ENCODE data around the gene SEMA3B.
"Not testable (repeated sequence)": the region's sequence is repeated elsewhere in the genome, so short reads cannot be mapped to it uniquely, and the experiment has no call there.

The SEMA3B gene

DNA sequence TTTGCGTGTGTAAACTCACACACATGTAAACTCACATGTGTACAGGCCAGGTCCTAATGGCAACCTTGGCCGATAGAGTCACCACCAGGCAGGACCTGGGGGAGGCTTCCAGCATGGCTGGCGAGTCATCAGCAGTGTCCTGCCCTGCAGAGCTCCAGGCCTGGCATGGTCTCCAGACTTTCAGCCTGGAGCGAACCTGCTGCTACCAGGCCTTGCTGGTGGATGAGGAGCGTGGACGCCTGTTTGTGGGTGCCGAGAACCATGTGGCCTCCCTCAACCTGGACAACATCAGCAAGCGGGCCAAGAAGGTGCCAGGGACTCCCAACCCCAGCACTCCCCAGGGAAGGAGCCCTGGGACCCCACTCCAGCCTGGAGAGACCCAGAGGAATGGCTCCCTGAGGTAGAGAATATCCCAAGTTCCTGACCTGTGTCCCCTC is 1.0 kb downstream of the SEMA3B start:
- DNase-seq (ENCODE audit: insufficient read length, low spot score) (no peak), FAIRE-seq (no peak)
- TF ChIP-seq, protein P1, sequence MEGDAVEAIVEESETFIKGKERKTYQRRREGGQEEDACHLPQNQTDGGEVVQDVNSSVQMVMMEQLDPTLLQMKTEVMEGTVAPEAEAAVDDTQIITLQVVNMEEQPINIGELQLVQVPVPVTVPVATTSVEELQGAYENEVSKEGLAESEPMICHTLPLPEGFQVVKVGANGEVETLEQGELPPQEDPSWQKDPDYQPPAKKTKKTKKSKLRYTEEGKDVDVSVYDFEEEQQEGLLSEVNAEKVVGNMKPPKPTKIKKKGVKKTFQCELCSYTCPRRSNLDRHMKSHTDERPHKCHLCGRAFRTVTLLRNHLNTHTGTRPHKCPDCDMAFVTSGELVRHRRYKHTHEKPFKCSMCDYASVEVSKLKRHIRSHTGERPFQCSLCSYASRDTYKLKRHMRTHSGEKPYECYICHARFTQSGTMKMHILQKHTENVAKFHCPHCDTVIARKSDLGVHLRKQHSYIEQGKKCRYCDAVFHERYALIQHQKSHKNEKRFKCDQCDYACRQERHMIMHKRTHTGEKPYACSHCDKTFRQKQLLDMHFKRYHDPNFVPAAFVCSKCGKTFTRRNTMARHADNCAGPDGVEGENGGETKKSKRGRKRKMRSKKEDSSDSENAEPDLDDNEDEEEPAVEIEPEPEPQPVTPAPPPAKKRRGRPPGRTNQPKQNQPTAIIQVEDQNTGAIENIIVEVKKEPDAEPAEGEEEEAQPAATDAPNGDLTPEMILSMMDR (IDR thresholded peaks at IDR 0.05; ENCODE audit: insufficient read depth, missing control alignments): no peak

GRCh38 chr3:50270422-50271224 is 1.7 kb downstream of the SEMA3B start:
- TF ChIP-seq, protein P1 (IDR thresholded peaks at IDR 0.05; ENCODE audit: insufficient read depth, missing control alignments): no peak
- FAIRE-seq (no peak), DNase-seq (ENCODE audit: insufficient read length, low spot score) (no peak)

DNA sequence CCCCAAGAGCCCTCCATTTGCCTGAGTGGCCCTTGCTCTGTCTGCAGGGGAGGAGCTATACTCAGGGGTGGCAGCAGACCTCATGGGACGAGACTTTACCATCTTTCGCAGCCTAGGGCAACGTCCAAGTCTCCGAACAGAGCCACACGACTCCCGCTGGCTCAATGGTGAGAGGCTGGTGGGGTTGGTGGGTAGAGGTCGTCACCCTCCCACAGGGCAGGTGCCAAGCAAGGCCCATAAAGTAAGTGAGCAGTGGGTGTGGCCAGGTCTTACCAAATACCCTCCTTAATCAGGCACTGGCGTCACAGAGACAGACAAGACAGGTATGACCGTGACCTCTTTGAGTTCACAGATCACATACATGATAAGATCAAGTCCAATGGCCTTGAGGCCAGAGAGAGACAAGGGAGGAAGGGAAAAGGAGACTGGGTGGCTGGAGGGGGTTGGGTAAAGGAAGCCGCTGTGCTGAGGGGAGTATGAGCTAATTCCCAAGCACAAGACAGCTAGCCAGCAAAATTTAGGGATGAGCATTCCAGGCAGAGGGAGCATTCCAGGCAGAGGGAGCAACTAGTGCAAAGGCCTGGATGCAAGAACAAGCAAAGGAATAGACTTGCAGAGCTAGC is 2.5 kb downstream of the SEMA3B start:
- FAIRE-seq (no peak), DNase-seq (ENCODE audit: insufficient read length, low spot score) (no peak)
- TF ChIP-seq, protein P1 (IDR thresholded peaks at IDR 0.05; ENCODE audit: insufficient read depth, missing control alignments): no peak

- FAIRE-seq; DNase-seq (ENCODE audit: insufficient read length, low spot score): not testable (repeated sequence)
These were observed 3.6 kb downstream of the SEMA3B start for GRCh38 chr3:50272538-50272910.

DNA sequence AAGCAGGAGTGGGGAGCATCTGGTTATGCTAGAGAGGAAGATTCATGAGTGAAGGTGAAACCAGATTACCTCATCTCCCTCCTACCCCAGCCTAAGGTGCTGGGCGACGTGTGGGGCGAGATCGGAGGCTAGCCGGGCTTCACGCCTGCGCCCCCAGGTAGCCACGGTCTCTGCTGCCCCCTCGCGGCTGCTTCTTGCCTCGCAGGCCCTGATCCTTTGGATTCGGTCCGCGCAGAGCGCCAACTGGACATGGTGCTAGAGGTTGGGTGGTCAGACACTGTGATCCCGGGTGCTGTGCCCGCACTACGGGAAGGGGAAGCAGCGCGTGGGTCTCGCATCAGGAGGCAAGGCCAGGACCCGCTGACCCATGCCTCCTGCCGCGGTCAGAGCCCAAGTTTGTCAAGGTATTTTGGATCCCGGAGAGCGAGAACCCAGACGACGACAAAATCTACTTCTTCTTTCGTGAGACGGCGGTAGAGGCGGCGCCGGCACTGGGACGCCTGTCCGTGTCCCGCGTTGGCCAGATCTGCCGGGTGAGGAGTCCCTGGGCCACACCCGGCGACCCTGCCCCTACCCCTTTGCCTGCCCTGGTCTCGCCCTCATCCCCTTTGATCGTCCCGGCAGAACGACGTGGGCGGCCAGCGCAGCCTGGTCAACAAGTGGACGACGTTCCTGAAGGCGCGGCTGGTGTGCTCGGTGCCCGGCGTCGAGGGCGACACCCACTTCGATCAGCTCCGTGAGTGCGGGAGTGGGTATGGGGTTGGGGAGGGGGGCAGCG is 4.2 kb downstream of the SEMA3B start:
- DNase-seq (ENCODE audit: insufficient read length, low spot score): peak; percentile 99
- FAIRE-seq: no peak
- TF ChIP-seq, protein P1 (IDR thresholded peaks at IDR 0.05; ENCODE audit: insufficient read depth, missing control alignments): peak; percentile 89

DNA sequence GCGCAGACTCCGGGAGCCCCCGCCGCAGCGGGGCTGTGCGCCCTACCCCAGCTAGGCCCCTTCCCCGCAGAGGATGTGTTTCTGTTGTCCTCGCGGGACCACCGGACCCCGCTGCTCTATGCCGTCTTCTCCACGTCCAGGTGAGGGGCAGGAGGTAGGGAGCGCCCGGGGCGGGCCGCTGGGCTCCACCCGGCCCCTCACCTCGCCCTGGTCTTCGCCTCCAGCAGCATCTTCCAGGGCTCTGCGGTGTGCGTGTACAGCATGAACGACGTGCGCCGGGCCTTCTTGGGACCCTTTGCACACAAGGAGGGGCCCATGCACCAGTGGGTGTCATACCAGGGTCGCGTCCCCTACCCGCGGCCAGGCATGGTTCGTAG is 4.7 kb downstream of the SEMA3B start:
- DNase-seq (ENCODE audit: insufficient read length, low spot score): no peak
- FAIRE-seq: no peak
- TF ChIP-seq, protein P1 (IDR thresholded peaks at IDR 0.05; ENCODE audit: insufficient read depth, missing control alignments): no peak

GRCh38 chr3:50274371-50275104 is 5.6 kb downstream of the SEMA3B start:
- DNase-seq (ENCODE audit: insufficient read length, low spot score) (no peak), FAIRE-seq (no peak)
- TF ChIP-seq, protein P1 (IDR thresholded peaks at IDR 0.05; ENCODE audit: insufficient read depth, missing control alignments): peak; percentile 70

Data from D721Med (cell line).